HG03378 (cell line): ENCODE data around the gene ARHGAP25.

Source experiments
- ATAC-seq: cut with Tn5 transposase; IDR thresholded peaks from one replicate; pipeline ENCODE4 v1.9.1; 2021; ENCODE audit warnings: mild to moderate bottlenecking, moderate library complexity; ENCODE audit not compliant: unreplicated experiment

Gene ARHGAP25

DNA sequence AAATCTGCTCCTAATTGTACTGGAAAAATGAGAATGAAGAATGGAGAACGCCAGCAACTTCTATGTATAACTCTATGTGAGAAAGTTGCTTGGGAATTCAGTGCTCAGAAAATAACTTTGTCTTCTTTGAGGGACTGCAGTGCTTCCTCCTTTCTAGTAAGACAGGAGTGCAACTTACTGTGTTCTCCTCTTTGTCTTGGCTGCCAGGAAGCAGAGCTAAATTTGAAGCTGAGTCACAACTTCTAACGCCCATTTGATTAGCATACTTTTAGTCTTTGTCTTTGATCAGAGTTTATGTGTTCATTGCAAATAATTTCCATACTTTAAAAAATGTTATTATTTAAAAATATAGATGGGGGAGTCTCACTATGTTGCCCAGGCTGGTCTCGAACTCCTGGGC lies 6.6 kb downstream of the ARHGAP25 start:
- no peak for ATAC-seq

DNA sequence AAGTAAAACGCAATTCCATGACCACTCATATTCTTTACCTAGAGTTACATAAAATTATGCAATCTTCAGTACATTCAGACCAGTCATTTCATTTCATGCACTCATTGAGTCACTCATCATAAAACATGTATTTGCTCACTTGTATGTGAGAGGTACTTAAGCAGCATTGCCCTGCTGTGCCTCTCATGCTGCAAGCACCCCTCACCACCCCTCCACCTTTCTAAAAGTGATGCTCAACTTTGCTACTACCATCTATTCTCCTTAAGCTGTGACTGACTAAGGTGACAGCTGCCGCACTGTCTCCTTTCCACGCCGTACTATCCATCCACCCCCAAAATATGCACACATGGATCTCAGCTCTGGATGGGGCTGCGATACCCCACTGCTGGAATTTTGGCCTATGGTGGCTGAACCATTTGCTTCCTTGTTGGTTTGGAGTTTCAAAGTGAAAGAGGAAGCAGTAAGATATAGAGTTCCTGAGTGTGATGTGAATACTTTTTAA lies 7.2 kb downstream of the ARHGAP25 start:
- ATAC-seq: no peak

DNA sequence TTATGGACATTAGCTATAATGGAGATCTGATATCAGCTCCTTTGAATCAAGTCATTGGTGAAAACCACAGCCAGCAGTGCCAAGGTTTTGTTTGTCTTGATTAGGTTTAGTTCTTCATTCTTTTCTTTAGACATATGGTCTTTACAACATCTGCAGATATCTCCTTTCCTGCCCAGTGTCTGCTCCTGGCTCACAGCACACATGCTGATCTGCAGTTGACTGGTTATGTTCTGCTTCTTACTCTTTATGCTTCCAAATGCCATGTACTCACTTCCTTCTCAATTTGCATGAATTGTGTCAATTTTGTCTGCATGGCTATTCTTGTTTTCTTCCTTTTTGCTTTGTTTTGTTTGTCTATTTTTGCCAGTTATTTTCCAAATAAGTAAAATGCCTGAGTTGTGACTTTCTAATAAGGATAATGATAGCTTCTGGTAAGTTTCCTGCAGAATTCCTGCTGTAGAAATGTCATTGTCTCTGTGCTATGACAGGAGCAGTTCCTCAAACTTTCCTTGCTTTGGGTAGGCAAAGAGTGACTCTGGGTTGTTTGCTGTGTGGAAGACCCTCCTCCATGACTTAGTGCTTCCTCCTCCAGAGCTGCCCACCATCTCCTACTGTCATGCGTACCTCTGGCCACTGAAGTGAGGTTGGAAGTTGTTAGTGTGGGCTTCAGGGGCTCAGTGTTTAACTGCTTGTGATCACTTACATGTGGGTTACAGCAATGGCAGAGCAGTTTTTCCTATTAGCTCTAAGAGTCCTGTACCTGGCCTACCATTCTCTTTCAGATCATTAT lies 8.2 kb downstream of the ARHGAP25 start:
- no peak for ATAC-seq

DNA sequence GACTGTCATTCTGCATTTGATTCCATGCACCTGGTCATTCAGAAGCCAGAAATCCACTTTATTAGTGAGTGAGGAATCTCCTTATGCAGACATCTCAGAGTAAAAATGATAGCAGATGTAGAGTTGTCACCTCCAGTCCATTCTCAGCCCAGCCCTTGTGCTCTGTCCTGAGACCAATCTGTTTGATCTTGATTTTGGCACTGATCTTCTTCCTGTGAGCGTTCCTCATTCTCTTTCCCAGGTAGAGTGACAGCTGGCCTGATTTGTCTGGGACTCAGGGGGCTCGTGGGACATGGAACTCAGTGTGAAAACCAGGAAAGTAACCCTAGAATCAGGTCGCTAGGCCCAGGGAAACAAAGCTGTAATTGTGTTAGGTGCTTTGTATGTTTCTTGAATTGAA lies 8.9 kb downstream of the ARHGAP25 start:
- no peak for ATAC-seq

DNA sequence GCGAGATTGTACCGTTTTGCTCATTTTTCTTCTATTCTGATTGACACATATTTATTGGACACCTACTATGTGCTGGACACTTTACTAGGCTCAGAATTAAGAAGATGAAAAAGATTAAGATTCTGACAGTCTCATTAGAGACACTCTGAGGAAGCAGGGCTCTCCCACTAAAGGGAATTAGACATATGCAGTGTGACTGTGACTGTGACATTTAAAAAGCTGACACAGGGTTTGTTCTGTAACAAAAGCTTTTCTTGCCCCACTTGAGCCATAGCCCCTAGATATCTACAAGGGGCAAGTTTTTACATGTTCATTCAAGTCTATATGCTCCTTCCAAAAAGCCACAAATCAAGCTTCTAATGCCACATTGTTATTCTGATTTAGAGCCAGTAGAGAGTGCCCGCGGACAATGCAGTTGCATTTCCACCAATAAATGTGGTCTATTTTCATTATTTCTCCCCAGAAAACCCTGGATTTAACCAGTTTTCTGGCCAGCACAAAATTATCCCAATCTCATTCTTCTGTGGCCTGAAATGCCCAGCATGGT lies 9.8 kb downstream of the ARHGAP25 start:
- no peak for ATAC-seq

DNA sequence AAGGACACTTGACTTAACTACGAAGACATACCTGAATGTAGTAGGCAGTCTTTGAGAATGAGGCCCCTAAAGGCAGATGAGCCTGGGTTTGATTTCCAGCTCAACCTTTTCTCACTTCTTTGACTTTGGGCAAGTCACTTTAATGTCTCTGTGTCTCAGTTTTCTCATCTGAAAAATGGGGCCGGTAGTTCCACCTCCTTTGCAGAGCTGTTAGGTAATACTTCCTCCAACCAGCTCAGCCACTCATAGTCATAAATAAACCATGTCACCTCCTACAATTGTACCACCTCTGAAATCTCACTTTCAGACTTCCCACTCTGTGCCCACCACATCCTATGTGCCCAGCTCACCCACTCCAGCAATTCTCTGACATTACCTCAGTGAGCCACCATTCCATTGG lies 10.4 kb downstream of the ARHGAP25 start:
- no peak for ATAC-seq

DNA sequence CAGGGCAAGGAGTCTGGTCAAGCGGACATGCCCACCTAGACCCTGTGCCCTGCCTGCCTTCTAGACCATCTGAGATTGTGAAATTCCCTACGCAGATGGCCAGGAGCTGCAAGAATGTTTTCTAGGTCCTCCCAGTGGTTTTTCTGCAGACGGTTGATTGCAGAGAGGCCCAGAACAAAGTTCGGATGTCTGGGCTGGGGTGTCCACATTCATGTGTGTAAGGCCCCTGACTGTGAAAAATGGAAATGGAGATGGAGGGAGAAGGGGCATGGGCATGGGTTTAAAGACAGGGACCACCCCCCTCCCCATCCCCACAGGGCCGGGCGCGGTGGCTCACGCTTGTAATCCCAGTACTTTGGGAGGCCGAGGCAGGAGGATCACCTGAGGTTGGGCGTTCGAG lies 11.8 kb downstream of the ARHGAP25 start:
- no peak for ATAC-seq

DNA sequence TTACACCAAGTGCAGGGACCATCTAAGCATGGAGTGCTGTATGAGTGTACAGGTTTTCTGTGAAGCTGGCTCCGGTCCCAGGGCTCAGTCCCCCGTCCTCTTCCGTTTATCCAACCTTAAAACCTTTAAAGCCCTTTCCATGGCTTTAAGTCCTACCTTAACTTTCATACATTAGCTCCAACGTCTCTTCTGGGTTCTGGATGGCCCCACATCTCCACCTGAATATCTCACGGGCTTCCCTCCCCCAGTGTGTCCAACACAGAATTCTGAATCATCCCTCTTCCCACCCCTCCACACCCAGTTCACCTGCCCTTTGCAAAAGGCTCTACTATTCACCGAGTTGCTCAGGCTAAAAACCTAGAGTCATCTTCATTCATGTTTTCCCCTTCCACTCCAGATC lies 12.8 kb downstream of the ARHGAP25 start:
- no peak for ATAC-seq

DNA sequence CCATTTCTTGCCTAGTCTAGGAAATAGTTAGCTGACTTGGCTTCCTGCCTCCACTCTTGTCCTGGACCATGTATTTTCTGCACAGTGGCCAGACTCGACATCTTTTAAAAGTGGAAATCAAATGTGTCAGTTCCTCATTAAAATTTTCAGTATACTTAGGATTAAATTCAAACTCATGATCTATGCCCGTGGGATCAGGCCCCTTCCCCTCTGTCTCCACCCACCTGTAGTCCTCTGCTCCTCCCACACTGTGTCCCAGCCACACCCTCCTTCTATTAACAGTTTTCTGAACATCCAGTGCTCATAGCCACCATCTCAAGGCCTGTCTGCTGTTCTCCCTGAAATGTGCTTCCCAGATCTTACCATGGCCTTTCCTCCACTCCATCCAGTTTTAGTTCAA lies 13.3 kb downstream of the ARHGAP25 start:
- ATAC-seq: no peak

DNA sequence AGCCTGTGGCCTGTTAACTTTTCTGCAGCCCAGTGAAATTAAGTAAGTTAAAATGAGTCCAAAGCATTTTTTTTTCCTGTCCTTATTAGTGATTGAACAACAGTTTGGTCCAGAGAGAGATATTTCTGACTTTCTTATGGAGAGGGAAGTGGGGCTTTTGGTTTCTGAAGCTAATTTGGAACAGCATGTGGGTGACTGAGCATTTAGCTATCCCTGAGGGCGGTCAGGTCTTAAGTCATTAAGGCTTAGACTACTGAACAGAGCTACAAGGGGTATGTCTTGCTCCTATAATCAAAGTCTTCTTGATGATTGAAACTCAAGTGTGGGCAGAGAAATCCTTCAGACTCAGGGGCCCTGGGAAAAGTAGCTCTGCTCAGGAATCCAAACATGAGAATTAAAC lies 14.0 kb downstream of the ARHGAP25 start:
- ATAC-seq: no peak

DNA sequence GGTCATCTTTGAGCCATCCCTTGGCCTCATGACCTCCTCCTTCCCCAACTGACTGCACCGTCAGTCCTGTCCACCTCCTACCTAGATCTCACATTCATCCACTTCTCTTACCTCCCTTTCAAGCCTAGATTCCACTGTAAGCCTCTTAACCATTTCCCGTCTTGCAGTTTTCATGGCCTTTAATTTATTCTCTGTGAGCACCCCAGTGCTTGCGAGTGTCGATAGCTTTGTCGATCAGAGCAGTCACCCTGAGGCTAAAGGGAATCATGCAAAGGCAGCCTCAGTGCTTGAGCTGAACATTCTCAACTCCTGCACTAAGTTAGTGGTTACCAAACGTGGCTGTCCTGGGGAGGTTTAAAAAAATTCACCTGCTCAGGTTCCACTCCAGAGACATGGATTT lies 14.7 kb downstream of the ARHGAP25 start:
- no peak for ATAC-seq

DNA sequence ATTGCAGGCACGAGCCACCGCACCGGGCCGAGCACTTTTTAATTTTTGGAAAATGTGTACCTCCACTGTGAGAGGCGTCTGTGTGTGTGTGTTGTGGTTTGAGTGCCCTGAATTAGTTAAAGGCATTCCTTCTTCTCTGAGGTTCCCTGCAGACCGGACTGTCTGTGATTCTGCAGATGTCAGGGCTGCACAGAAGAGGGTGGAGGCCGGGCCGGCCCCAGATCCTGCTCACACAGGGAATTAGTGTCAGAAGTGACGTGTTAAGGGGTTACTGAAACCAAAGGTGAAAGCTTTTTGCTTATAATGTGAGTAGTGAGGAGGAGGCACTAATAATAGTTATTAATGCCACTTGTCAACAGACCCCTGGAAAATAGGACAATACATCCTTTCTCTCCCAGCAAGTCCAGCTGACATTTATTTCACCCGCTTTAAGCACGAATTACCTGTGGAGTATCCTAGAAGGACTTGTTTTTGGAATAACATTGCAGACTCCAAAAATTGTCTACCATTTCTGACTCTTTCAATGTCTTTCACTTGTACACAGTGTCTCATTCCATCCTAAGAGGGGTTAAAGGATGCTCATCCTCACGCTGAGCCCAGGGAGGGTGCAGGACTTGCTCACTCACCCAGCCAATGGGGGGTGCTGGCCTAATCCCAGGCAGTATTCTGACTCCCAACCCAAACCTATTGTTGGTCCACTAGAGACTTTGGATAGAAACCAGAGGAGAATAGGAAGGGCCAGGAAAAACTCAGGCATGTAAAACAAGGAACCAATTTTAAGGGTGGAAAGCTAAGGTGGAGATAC lies 16.2 kb downstream of the ARHGAP25 start:
- ATAC-seq: no peak

DNA sequence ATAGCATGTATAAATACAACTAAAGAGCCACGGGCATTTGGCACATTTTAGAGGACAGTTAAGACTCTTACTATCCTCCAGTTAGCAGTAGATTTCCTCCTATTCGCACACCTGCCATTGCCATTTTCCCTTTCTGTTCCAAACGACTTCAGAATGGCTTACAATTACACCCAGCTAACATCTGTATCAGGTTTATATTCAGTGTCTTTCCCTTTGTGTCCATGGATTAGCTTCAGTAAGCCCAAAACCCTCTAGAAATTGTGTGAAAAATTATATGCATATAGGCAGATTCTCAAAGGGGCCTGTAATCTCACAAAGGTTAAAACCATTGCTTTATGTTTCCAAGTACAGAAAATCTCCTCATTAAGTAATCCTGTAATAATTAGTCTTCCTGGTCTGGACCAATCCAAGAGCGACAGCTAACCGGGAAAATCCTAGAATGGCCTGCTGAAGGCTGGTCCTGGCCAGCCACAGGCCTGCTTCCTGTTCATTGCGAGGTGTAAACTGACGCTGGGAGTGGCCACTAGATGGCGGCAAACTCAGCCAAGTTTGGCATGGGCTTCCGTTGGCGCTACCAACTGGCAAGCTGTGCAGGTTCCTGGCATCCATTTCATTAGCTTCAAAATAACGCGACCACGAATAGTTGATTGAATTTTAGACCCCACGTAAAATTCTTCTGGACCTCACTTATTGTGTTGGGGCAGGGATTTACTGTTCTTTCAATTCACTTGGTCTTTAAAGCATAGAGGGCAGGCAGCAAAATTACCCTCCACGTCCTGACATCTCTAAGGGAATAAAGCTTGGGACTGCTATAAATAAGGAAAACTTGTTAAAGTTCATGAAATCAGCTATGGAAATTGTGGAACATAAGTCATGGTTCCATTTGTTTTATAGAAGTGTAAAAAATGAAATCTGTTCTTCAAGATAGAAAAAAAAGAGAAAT lies 17.1 kb downstream of the ARHGAP25 start:
- peak; percentile 87 for ATAC-seq

DNA sequence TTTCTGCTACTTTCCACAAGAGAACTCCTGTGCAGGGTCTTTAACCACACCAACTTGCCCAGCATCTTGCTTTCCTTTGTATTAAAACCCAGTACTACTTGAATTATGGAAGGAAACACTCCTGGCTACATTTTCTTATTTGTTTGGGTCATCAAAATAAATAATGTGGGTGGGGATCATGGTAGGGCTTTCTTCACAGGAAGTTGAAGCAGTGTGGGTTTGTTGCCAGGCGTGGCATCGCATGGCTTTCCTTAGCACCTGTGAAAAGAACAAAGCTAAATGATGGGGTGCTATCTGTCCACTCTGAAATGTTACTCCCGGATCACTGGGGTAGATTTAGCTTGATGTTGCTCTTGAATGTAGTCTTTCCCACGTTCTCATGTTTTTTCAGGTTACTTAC lies 18.7 kb downstream of the ARHGAP25 start:
- no peak for ATAC-seq

DNA sequence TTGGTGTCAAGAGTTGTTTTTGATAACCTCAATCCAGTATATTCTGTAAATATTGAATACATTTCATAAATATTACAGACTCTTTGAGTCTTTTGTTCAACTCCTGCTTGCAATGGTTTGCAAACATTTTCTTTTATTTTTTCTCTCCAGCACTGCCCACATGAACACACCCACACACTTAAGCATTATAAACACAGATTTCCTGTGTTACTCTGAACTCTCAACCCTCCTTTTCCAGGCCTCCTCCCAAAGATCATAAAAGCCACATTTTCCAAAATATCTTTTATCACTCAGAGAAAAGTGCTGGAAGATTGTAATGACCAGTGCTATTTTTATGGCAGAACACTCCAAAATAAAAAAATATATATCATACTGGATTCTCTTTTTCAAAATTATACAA lies 20.5 kb downstream of the ARHGAP25 start:
- no peak for ATAC-seq

DNA sequence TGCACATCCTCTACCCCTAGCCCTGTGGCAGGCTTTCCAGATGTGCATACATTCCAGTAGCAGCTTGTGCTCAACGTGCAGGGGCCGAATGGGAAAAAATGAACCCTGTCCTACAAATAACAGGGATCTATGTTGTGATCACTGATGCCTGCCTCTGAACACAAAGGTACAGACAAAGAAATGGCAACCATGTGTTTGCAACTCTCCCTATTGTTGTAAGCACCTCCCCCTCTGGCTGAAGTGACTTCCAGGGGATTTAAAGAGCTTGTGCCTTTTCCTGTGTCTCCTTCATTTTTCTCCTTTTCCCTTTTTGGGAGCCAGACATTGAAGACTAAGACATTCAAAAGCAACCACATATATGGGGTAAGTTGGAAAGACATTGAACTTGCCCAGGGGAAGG lies 21.6 kb downstream of the ARHGAP25 start:
- no peak for ATAC-seq

DNA sequence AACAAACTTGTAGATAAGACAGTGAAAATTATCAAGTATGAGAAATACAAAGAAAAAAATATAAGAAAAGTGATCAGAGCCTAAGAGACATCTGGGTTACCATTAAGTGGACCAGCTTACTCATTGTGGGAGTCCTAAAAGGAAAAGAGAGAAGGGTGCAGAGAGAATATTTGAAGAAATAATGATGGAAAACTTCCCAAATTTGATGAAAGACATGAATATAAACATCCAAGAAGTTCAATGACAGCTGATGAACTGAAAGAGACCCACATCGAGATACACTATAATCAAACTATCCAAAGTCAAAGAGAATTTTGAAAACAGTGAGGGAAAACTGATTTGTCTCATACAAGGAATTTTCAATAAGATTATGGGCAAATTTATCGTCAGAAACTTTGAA lies 22.5 kb downstream of the ARHGAP25 start:
- ATAC-seq: no peak

DNA sequence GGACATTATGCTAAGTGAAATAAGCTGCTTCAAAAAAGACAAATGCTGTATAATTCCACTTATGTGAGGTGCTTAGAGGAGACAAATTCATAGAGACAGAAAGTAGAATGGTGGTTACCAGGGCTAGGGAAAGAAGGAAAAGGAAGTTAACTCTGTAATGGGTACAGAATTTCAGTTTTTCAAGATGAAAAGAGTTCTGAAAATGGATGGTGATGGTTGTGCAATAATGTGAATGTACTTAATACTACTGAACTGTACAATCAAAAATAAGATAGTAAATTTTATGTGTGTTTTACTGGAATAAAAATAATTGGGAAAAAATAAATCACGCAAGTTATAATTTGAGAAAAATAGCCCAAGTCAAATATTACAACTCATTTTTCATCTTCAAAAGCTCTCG lies 27.5 kb downstream of the ARHGAP25 start:
- ATAC-seq: no peak

DNA sequence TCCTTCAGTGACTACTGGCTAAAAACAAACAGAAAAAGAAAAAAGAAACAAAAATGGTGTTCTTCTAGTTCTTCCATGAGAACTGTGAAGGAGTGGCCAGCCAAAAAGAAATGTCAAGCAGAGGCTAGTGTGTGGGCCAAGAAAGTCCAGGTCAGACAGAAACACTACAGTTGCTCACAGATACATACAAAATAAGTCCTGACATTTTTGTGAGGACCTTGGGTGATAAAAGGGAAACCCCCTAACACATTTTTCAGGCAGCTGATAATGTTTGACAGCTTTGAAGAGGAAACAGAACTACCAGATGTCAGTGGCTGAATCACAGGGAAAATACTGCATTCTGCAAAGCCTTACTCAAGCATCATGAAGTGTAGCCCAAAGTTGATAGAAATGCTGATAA lies 28.1 kb downstream of the ARHGAP25 start:
- peak; percentile 57 for ATAC-seq

DNA sequence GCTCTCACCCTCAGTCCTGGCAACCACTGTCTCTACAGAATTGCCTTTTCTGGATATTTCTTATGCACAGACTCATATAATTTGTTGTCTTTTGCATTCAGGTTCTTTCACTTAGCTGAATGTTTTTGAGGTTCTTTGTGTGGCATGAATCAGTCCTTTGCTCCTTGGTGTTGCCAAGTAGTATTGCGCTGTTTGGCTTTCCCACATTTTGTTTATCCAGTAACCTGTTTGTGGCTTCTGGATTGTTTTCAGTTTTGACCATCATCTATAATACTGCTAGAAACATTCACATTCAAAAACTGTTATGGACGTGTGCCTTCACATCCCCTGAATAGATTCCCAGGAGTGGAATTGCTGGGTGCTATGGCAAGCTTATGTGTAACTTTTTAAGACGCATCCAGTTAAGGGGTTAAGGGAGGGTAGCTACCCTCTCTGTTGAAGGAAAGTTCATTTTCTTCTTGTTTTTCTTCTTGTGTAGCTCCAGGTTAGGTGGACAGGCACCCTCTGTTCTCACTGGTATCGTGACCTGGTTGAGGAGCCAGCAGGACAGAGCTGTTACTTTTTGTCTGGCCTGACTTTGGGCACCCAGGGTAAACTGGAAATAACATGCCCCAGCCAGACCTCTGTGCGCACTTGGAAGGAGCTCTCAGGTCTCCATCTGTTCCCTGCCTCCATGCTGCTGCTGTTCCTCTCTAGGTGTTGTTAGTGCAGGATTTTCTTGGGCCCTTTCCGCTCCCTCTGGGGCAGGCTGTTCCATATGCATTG lies 29.6 kb downstream of the ARHGAP25 start:
- no peak for ATAC-seq
